Breast epithelium (tissue), 4 donors: ENCODE results near the gene VPS11. TPM values are rescaled to one million over a fixed set of nuclear protein-coding genes. Genes with fewer than 3 reads are reported as not detected.
A peak's percentile ranks its signal among the peaks of the same experiment; 100 is the strongest.

Experiments used
- DNase-seq, 2 donors: peaks; one replicate each; pipeline ENCODE4 v3.0.0-alpha.2; 2019; ENCODE audit warnings: low spot score in 2 of 2
- H3K27ac ChIP-seq, 2 donors: fragments of 200-600 bp; sonication (generic) in 1 of 2; one replicate each; pipeline ENCODE4 v1.5.1; 2016 to 2019; ENCODE audit warnings: mild to moderate bottlenecking in 1 of 2
- H3K27me3 ChIP-seq, 2 donors: fragments of 200-600 bp; sonication (generic) in 1 of 2; one replicate each; pipeline versions ENCODE4 v1.5.1 to v1.6.0; 2017 to 2019; ENCODE audit warnings: control low read depth in 1 of 2, mild to moderate bottlenecking in 1 of 2
- H3K36me3 ChIP-seq: fragments of 200-600 bp; one replicate; pipeline ENCODE4 v1.5.1; 2019
- H3K4me1 ChIP-seq, 2 donors: fragments of 200-600 bp; sonication (generic); one replicate each; pipeline ENCODE4 v1.5.1; 2016 to 2019; ENCODE audit warnings: control low read depth in 1 of 2
- H3K4me3 ChIP-seq, 3 donors: fragments of 200-600 bp; sonication (generic); 1 replicate in 2 of 3; 2 replicates in 1 of 3; pipeline ENCODE4 v1.5.1; 2016 to 2019; ENCODE audit warnings: mild to moderate bottlenecking in 3 of 3, moderate library complexity in 2 of 3
- H3K9me3 ChIP-seq, 2 donors: fragments of 200-600 bp; sonication (generic) in 1 of 2; one replicate each; pipeline ENCODE4 v1.5.1; 2016 to 2019; ENCODE audit warnings: control low read depth in 1 of 2
- POLR2A ChIP-seq: fragments of 450-650 bp; IDR thresholded peaks from one replicate; pipeline ENCODE4 v1.6.1; 2016; ENCODE audit warnings: antibody characterized with exemption, mild to moderate bottlenecking, moderate library complexity
- POLR2AphosphoS5 ChIP-seq, 3 donors: sonication (generic); formaldehyde crosslinking; IDR thresholded peaks; one replicate each; pipeline ENCODE4 v1.6.1; 2017; ENCODE audit warnings: antibody characterized with exemption in 3 of 3
- intact Hi-C: fragments of 100-400 bp; cut with DNase I; formaldehyde crosslinking; loops from one replicate; pipeline ENCODE4 v1.15.1; 2023; ENCODE audit warnings: low total_unique reads
- total RNA-seq, 3 donors: library from RNA; depleted of rRNA; stranded (reverse); fragments of >200 nt; gene quantifications; one replicate each; pipeline ENCODE4 v1.1.0, GENCODE V29; 2016
- TF ChIP-seq, protein P1 (sequence below), 3 donors: fragments of 450-650 bp; IDR thresholded peaks; one replicate each; pipeline ENCODE4 v1.5.1; 2016 to 2017; ENCODE audit warnings: antibody characterized with exemption in 3 of 3, mild to moderate bottlenecking in 3 of 3, moderate library complexity in 3 of 3

VPS11 gene
- total RNA-seq, 3 donors from 2014 or later, result 38.0 to 53.9 (median 46.6) TPM

DNA sequence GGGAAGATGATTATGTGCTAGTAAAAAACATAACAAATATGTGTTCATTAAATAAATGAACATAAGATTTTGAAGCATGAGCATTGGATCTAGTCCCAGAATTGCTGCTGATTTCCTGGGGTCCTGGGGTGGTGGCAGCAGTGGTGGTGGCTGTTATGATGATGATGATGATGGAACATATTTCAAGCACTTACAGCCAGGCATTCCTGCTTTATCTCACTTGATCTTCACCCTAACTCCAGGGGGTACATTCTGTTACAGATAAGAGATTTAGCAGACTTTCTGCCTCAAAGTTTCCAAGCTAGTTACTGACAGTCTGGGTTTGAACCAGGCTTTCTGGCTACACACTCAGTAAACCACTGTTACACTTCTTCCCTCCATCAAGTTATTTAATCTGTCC, 43.9 kb upstream of the VPS11 start:
- Histone ChIP-seq H3K36me3 (no peaks in the 10 kb centered on the region), H3K4me1 (peaks cover 4 to 23% of the 10 kb centered on the region in 2 donors), H3K9me3 (no peaks in the 10 kb centered on the region), H3K27me3 (no peaks in the 10 kb centered on the region), H3K4me3 (no peak overlapping the region), H3K27ac (peak overlapping the region in 1 of 2 donors; percentile 67)
- intact Hi-C loops, result no loop called here
- no peak for DNase-seq
- TF ChIP-seq, protein P1, sequence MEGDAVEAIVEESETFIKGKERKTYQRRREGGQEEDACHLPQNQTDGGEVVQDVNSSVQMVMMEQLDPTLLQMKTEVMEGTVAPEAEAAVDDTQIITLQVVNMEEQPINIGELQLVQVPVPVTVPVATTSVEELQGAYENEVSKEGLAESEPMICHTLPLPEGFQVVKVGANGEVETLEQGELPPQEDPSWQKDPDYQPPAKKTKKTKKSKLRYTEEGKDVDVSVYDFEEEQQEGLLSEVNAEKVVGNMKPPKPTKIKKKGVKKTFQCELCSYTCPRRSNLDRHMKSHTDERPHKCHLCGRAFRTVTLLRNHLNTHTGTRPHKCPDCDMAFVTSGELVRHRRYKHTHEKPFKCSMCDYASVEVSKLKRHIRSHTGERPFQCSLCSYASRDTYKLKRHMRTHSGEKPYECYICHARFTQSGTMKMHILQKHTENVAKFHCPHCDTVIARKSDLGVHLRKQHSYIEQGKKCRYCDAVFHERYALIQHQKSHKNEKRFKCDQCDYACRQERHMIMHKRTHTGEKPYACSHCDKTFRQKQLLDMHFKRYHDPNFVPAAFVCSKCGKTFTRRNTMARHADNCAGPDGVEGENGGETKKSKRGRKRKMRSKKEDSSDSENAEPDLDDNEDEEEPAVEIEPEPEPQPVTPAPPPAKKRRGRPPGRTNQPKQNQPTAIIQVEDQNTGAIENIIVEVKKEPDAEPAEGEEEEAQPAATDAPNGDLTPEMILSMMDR (IDR thresholded peaks at IDR 0.05), result no peak
- TF ChIP-seq POLR2A (no peak), POLR2AphosphoS5 (IDR thresholded peaks at IDR 0.05) (no peak)

DNA sequence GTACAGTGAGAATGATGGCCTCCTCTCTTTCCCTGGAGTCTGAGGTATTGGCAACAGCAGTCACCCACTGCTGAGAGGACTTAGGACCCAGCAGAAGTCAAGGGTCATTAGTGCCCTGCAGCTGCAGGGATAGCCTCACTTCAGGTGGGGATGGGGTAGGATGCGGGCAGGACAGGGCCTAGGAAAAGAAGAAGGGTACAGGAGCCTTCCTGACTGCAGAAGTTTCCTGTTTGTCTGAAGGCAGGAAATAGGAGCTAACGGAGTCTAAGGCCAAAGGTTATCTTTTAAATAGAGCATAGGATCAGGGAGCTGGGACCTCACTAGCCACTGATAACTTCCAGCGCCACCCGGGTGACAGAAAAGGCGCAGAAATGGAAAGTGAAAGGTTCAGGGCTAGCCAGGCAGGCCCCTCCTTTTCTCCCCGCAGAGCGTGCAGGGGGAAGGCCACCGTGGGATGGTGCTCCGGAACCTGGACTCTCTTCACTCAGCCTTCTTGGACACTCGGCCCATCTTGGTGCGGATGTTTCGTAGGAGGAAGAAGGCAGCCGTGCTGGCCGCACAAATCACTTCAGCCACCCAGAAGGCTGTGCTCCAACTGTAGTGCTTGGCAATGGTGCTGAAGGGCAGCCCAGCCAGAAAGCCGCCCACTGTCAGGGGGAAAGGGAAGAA, 43.1 kb upstream of the VPS11 start:
- peaks cover 4 to 31% of the 10 kb centered on the region in 2 donors for H3K4me1 ChIP-seq
- no peaks in the 10 kb centered on the region for H3K36me3 ChIP-seq

DNA sequence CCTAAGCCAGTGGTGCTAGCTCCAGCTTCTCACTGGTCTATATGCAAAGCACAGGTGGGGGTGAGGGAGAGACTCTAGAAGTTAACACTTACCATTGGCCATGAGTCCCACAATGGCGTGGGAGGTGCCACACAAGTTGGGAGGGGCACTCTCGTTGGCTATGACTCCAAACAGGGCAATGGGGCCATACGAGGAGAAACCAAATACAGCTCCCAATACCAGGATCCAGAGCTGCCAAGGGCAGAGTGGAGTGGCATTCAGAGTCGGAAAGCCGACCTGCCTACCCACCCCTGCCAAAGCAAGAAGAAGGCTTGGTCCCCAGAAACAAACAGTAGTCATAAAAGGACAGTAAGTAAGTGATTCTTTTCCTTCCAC, 42.5 kb upstream of the VPS11 start:
- DNase-seq, result no peak
- H3K27me3 ChIP-seq, result no peaks in the 10 kb centered on the region
- intact Hi-C loops, result no loop called here
- H3K9me3 ChIP-seq, result no peaks in the 10 kb centered on the region
- H3K4me1 ChIP-seq, result peaks cover 2 to 31% of the 10 kb centered on the region in 2 donors
- H3K36me3 ChIP-seq, result no peaks in the 10 kb centered on the region
- TF ChIP-seq POLR2AphosphoS5 (IDR thresholded peaks at IDR 0.05) (no peak), POLR2A (no peak)
- TF ChIP-seq, protein P1 (IDR thresholded peaks at IDR 0.05), result no peak
- peak overlapping the region; percentile 10 to 67 for H3K27ac ChIP-seq
- H3K4me3 ChIP-seq, result peak overlapping the region in 1 of 3 donors; percentile 18

More for the DNA sequence above, 43.1 kb upstream of the VPS11 start:
- peak overlapping the region in 2 of 3 donors; percentile 13 to 18 for H3K4me3 ChIP-seq
- no peaks in the 10 kb centered on the region for H3K27me3 ChIP-seq
- H3K27ac ChIP-seq, result peak overlapping the region; percentile 10 to 67
- no peak for TF ChIP-seq POLR2AphosphoS5 (IDR thresholded peaks at IDR 0.05)
- TF ChIP-seq, protein P1 (IDR thresholded peaks at IDR 0.05), result no peak
- no peak for TF ChIP-seq POLR2A
- no peak for DNase-seq
- intact Hi-C loops, result no loop called here
- no peaks in the 10 kb centered on the region for H3K9me3 ChIP-seq

DNA sequence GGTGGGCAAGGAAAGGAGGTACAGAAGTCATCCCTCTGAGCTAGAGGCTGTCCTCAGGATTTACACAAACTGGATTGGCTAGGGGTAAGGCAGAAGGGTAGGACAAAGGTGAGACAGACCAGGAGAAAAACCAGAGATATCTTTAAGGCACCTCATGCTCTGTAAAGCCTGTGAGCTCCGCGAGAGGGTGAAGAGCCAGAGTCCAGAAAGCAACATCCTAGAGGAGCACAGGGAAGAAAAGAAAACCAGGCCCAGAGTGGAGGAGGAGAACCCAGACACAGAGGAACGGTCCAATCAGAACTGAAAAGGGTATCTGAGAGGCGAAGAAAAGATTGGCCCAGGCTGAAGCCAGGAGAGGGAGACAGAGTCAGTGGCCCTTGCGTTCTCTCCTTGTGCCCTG, 42.1 kb upstream of the VPS11 start:
- intact Hi-C loops, result no loop called here
- Histone ChIP-seq H3K27ac (peak overlapping the region; percentile 10 to 67), H3K4me1 (peaks cover 0 to 28% of the 10 kb centered on the region in 2 donors), H3K27me3 (no peaks in the 10 kb centered on the region), H3K9me3 (no peaks in the 10 kb centered on the region), H3K4me3 (no peak overlapping the region), H3K36me3 (no peaks in the 10 kb centered on the region)
- TF ChIP-seq, protein P1 (IDR thresholded peaks at IDR 0.05), result no peak
- TF ChIP-seq POLR2A, result no peak
- TF ChIP-seq POLR2AphosphoS5 (IDR thresholded peaks at IDR 0.05), result no peak
- DNase-seq, result no peak

DNA sequence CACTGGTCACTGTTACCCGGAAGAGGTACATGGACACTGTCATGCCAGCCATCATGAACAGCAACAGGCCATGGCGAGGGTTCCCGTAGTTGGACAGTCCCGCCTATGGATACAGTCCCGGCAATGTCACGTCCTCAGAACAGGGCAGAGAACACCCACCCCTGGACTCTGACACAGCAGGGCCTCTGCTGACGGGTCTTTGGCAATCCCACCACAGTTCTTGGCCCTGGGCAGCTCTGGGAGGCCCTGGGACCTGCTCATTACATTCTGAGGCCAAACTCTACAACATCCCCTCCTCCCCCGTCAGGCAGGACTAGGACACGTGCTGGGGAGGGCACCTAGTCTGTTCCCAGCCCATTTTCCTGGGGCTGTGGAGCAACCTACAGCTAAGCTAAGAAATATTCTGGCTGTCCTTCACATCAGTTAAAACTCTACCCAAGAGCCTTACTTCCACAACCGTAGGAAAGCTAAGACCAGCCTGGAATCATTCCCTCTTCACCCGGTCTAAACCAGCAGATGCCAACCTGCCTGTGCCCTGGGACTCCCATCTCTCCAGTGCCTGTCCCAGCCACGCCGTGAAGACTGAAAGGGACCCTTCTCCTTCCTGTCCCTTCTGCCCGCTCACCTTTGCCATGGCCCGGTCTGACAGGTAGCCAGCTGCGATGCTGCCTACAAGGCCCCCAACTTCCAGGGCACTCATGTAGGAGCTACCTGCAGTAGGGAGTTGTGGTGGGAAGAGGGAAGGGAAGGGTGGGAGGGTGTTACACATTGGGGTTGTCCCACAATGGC, 41.4 kb upstream of the VPS11 start:
- Histone ChIP-seq H3K4me1 (peaks cover 0 to 23% of the 10 kb centered on the region in 2 donors), H3K36me3 (no peaks in the 10 kb centered on the region), H3K27me3 (no peaks in the 10 kb centered on the region), H3K4me3 (no peak overlapping the region), H3K9me3 (no peaks in the 10 kb centered on the region), H3K27ac (peak overlapping the region in 1 of 2 donors; percentile 10)
- DNase-seq, result no peak
- TF ChIP-seq, protein P1 (IDR thresholded peaks at IDR 0.05), result no peak
- TF ChIP-seq POLR2AphosphoS5 (IDR thresholded peaks at IDR 0.05), result no peak
- TF ChIP-seq POLR2A, result no peak
- intact Hi-C loops, result no loop called here
